Mammary epithelial cell (primary cell): ENCODE data around the gene P2RY6.

Experiments
- EZH2 ChIP-seq: IDR thresholded peaks from 2 replicates; pipeline ENCODE4 v1.6.1; 2012; ENCODE audit warnings: low read length, inconsistent platforms, borderline replicate concordance
- TF ChIP-seq, protein P1 (sequence below), 2 donors: IDR thresholded peaks in 1 of 2; conservative IDR thresholded peaks in 1 of 2; 2 replicates each; pipeline ENCODE4 v1.5.1; 2011 to 2012; ENCODE audit warnings: inconsistent platforms in 2 of 2, low read length in 2 of 2, mild to moderate bottlenecking in 2 of 2, control low read depth in 1 of 2, low read depth in 1 of 2; ENCODE audit not compliant: insufficient read depth in 1 of 2; ENCODE audit errors: extremely low read depth in 1 of 2

DNA sequence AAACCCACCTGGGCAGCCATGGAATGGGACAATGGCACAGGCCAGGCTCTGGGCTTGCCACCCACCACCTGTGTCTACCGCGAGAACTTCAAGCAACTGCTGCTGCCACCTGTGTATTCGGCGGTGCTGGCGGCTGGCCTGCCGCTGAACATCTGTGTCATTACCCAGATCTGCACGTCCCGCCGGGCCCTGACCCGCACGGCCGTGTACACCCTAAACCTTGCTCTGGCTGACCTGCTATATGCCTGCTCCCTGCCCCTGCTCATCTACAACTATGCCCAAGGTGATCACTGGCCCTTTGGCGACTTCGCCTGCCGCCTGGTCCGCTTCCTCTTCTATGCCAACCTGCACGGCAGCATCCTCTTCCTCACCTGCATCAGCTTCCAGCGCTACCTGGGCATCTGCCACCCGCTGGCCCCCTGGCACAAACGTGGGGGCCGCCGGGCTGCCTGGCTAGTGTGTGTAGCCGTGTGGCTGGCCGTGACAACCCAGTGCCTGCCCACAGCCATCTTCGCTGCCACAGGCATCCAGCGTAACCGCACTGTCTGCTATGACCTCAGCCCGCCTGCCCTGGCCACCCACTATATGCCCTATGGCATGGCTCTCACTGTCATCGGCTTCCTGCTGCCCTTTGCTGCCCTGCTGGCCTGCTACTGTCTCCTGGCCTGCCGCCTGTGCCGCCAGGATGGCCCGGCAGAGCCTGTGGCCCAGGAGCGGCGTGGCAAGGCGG is 24.5 kb downstream of the P2RY6 start:
- TF ChIP-seq, protein P1, sequence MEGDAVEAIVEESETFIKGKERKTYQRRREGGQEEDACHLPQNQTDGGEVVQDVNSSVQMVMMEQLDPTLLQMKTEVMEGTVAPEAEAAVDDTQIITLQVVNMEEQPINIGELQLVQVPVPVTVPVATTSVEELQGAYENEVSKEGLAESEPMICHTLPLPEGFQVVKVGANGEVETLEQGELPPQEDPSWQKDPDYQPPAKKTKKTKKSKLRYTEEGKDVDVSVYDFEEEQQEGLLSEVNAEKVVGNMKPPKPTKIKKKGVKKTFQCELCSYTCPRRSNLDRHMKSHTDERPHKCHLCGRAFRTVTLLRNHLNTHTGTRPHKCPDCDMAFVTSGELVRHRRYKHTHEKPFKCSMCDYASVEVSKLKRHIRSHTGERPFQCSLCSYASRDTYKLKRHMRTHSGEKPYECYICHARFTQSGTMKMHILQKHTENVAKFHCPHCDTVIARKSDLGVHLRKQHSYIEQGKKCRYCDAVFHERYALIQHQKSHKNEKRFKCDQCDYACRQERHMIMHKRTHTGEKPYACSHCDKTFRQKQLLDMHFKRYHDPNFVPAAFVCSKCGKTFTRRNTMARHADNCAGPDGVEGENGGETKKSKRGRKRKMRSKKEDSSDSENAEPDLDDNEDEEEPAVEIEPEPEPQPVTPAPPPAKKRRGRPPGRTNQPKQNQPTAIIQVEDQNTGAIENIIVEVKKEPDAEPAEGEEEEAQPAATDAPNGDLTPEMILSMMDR (conservative IDR thresholded peaks at IDR 0.05 in 1 of 2, IDR thresholded peaks at IDR 0.05 in 1 of 2; ENCODE audit: extremely low read depth in 1 of 2, insufficient read depth in 1 of 2, low read depth in 1 of 2, low read length in 2 of 2) = no peak
- no peak for TF ChIP-seq EZH2
